Epithelial cell of esophagus (primary cell): ENCODE results near the gene TLE3.

Source experiments
- DNase-seq: peaks from one replicate; pipeline ENCODE4 v3.0.0; 2010; ENCODE audit warnings: low read depth
- H3K4me3 ChIP-seq: 2 replicates; pipeline ENCODE4 v1.5.1; 2011; ENCODE audit warnings: mild to moderate bottlenecking, low read length, control low read depth
- TF ChIP-seq, protein P1 (sequence below): IDR thresholded peaks from 2 replicates; pipeline ENCODE4 v1.5.1; 2011; ENCODE audit warnings: low read depth, mild to moderate bottlenecking, low read length, control low read depth, inconsistent platforms; ENCODE audit not compliant: insufficient read depth; ENCODE audit errors: missing control alignments

The TLE3 gene

DNA sequence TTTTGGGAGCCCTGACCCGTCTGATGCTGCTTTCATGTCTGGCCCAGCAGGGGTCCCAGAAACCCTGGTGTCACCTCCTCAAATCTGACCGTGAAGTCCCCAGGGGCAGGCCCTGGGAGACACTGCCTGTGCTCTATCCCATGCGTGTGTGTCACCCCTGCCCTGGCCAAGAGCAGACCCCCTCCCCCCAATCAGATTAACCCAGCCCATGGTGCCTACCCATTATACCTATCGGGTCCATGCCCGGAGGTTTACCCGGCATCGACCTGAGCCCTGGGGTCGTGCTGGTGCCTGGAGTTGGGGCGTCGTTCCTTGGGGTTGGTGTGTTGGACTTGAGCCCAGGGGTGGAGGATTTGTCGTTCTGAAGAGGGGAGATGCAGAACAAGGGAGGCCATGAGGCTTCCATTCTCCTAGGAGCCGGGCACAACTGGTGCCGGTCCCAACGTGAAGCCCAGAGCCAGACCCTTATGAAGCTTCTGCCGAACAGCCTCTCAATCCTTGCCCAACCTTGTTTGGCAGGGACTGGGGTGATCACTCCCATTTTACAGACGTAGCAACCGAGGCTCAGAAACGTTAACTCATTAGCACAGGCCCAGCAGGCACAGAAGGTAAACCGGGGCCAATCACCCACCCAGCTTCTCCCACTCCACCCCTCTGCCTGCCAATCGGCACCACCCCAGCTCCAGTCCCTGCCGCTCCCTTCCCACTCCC, 39.6 kb downstream of the TLE3 start:
- TF ChIP-seq, protein P1, sequence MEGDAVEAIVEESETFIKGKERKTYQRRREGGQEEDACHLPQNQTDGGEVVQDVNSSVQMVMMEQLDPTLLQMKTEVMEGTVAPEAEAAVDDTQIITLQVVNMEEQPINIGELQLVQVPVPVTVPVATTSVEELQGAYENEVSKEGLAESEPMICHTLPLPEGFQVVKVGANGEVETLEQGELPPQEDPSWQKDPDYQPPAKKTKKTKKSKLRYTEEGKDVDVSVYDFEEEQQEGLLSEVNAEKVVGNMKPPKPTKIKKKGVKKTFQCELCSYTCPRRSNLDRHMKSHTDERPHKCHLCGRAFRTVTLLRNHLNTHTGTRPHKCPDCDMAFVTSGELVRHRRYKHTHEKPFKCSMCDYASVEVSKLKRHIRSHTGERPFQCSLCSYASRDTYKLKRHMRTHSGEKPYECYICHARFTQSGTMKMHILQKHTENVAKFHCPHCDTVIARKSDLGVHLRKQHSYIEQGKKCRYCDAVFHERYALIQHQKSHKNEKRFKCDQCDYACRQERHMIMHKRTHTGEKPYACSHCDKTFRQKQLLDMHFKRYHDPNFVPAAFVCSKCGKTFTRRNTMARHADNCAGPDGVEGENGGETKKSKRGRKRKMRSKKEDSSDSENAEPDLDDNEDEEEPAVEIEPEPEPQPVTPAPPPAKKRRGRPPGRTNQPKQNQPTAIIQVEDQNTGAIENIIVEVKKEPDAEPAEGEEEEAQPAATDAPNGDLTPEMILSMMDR, result no peak
- H3K4me3 ChIP-seq, result no peak overlapping the region
- DNase-seq, result no peak

DNA sequence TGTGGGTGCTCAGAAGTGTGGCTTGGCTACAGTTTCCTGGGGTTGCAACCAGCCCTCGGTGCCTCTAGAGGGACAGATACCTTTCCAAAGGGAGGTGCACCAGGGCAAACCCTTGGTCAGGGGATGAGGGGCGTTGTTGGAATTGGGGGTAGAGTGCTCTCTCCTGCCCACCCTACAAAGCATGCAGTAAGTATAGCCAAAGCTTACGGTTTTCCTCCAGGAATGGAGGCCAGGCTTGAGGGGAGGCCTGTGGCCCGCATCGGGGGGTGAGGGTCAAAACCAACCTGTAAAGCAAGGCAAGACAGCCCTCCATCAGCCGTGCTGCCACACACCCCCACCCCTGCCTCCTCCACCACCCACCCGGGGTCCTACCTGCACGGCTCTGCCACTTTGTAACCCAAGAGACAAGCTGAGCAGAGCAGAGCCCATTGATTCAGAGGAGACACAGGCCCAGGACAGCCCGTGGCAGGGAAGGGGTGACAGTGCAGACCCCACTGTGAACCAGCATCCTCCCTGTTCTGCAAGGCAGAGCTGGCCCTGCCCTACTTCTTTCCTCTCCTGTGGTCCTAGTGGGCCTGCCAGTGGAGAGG, 41.5 kb downstream of the TLE3 start:
- DNase-seq, result no peak
- TF ChIP-seq, protein P1, result no peak
- H3K4me3 ChIP-seq, result no peak overlapping the region

DNA sequence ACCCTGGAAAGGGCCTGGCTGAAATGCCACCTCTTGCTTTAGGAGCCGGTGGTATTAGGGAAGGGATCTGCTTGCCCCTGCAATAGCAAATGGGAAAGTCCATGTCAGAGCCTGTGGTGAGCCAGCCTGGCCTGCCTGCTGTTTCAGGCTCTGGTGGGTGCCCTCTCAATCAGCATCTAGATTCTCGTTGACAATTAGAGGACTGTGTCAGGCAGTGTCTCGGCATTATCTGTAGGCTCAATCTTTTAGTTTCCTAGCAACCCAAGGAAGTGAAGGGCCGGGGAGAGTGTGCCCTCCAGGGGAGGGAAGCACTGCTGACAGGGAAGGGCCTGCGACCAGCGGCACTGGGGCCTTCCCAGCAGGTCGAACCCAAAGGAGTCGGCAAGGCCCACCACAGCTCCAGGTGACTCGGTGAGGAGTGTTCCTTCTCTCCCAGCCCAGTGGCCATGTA, 42.1 kb downstream of the TLE3 start:
- TF ChIP-seq, protein P1, result no peak
- no peak overlapping the region for H3K4me3 ChIP-seq
- no peak for DNase-seq

DNA sequence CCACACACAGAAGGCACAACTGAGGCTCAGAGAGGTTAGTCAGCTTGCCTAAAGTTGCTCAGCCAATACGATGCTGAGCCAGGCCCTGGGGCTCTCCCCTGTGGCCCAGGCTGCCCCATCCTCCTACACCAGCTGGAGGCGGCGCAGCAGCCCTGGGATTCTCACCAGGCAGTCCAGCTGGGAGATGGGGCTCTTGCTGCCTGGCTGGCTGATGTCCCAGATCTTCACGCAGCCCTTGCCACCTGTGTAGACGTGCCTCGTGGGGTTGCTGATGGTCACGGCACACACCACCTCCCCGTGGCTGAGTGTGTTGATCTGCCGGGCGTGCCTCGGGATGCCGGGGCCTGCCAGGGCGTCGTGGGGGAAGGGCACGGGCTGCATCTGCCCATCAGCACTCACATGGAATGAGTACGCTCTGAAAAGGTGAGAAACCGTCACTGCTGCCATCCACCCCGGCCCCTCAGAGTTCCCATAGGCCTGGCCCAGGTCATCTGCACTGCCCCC, 42.8 kb downstream of the TLE3 start:
- no peak overlapping the region for H3K4me3 ChIP-seq
- TF ChIP-seq, protein P1, result no peak
- no peak for DNase-seq

DNA sequence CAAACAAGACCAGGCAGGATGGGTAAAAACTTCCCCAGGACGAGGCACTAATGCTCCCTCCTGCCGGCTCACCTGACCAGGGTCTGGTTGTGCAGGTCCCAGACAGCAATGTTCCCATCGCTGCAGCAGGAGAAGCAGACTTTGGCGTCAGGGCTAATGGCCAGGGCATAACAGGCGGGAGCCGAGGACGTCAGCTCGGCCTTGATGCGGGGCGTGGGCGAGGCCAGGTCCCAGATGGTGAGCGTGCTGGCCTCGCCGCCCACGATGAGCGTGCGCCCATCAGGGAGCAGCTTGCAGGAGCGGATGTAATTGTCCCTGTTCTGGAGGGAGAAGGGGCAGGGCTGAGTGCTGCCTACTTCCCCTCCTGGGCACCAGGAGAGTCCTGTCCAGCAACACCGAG, 43.4 kb downstream of the TLE3 start:
- no peak for DNase-seq
- TF ChIP-seq, protein P1, result no peak
- H3K4me3 ChIP-seq, result no peak overlapping the region

DNA sequence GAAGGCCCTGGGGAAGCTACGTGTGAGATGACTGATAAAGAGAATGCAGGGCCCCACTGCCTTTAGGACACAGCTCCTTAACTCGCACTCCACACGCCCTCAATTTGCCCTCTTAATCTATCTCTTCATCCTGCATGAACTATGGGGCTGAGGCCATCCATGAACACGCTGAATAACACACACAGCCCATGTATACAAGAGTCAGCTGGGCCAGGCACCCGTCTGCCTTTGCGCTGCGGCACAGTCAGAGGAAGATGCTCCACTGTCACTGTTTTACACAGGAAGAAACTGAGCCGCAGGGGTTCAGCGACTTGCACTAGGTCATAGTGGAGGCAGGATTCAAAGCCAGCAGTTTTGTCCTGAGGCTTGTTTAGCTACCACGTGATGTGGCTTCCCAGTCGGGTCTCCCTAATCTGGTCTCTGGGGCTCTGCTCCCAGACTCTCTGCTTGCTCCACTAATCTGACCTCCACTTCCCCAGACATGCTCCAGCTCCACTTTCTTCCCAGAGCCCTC, 43.9 kb downstream of the TLE3 start:
- TF ChIP-seq, protein P1, result no peak
- no peak overlapping the region for H3K4me3 ChIP-seq
- DNase-seq, result no peak
